HG02588 (cell line): ENCODE results near the gene SKA3.

ENCODE experiments used
- ATAC-seq: cut with Tn5 transposase; IDR thresholded peaks from one replicate; pipeline ENCODE4 v1.9.1; 2021; ENCODE audit warnings: mild to moderate bottlenecking, moderate library complexity; ENCODE audit not compliant: unreplicated experiment

Gene SKA3

GRCh38 chr13:21117104-21117809 is 59.1 kb downstream of the SKA3 start:
- no peak for ATAC-seq

- no peak for ATAC-seq
Measured at GRCh38 chr13:21116141-21116540, 60.2 kb downstream of the SKA3 start.

GRCh38 chr13:21115231-21115630 is 61.1 kb downstream of the SKA3 start:
- no peak for ATAC-seq

GRCh38 chr13:21111546-21111945 is 64.8 kb downstream of the SKA3 start:
- no peak for ATAC-seq

GRCh38 chr13:21109168-21109567 is 67.2 kb downstream of the SKA3 start:
- no peak for ATAC-seq

- ATAC-seq, result no peak
Measured at GRCh38 chr13:21106089-21106488, 70.3 kb downstream of the SKA3 start.

- ATAC-seq, result no peak
Measured at GRCh38 chr13:21104199-21105019, 71.9 kb downstream of the SKA3 start.
